AG04449 (cell line): ENCODE measurements around the gene TRAPPC10.

Source experiments
- CTCF ChIA-PET: fragments of 350-600 bp; formaldehyde crosslinking; extraction: SDS; loops from one replicate; lab custom pipeline; 2021; ENCODE audit warnings: antibody characterized with exemption; lab: Yijun Ruan, JAX
- POLR2A ChIA-PET: fragments of 400-600, 350-600 bp; formaldehyde crosslinking; extraction: SDS; loops from one replicate; lab custom pipeline; 2020; ENCODE audit warnings: antibody characterized with exemption, inconsistent platforms; lab: Yijun Ruan, JAX
- DNase-seq: peaks from one replicate; pipeline ENCODE4 v3.0.0-alpha.2; 2010; ENCODE audit warnings: low read depth, low spot score
- H3K4me3 ChIP-seq: 2 replicates; pipeline ENCODE4 v1.5.1; 2011; ENCODE audit warnings: low read depth, mild to moderate bottlenecking, control low read depth, low read length
- TF ChIP-seq, protein P1 (sequence below): IDR thresholded peaks from one replicate; pipeline ENCODE4 v1.5.1; 2011; ENCODE audit warnings: mild to moderate bottlenecking, moderate library complexity, low read length, control low read depth, inconsistent platforms; ENCODE audit not compliant: insufficient read depth; ENCODE audit errors: missing control alignments

Gene TRAPPC10

DNA sequence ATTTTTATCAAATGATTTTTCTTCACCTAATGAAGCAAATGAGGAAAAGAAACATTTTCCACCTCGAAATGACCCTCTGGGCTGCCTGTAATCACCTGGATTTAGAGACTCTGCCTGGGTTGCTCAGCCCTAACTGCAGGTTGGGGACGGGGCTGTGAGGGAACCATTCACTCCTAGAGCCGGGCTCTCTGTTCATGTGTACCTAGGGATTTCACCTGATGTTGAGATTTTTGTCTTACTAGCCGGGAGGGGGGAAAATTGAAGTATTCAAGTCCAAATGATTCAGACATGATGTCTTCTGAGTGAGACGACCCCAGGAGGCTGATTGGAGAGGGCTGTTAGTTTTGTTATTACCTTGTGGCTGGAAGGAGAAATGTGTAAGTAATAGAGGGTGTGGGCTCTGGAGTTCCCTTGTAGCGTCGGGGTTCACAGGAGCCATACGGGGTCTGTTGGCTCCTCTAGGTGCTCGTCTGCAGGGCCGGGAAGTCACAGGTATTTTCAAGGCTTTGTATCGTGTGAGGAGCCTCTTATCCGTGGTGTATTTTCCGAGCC is 52.8 kb downstream of the TRAPPC10 start:
- CTCF ChIA-PET = no interaction called here
- no peak for DNase-seq
- H3K4me3 ChIP-seq = no peak overlapping the region
- TF ChIP-seq, protein P1, sequence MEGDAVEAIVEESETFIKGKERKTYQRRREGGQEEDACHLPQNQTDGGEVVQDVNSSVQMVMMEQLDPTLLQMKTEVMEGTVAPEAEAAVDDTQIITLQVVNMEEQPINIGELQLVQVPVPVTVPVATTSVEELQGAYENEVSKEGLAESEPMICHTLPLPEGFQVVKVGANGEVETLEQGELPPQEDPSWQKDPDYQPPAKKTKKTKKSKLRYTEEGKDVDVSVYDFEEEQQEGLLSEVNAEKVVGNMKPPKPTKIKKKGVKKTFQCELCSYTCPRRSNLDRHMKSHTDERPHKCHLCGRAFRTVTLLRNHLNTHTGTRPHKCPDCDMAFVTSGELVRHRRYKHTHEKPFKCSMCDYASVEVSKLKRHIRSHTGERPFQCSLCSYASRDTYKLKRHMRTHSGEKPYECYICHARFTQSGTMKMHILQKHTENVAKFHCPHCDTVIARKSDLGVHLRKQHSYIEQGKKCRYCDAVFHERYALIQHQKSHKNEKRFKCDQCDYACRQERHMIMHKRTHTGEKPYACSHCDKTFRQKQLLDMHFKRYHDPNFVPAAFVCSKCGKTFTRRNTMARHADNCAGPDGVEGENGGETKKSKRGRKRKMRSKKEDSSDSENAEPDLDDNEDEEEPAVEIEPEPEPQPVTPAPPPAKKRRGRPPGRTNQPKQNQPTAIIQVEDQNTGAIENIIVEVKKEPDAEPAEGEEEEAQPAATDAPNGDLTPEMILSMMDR = no peak
- POLR2A ChIA-PET = no interaction called here

DNA sequence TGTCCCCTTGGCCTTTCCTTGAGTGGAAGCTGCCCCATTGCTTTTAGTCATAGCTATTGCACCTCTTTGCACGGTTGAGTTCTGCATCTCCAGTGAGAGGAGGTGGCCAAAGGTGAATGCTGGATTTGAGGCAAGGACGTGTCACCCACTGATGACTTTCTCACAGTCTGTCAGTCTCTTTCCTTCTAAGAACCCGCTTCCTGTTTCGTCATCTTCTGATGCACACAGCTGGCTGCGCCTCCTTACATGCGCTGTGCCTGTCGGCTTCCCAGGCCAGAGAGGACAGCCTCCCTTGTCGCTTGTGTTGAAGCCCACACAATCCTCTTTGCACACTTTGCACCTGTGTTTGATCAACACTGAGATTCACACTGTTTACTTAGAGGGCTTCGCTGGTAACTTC is 53.3 kb downstream of the TRAPPC10 start:
- TF ChIP-seq, protein P1 = no peak
- CTCF ChIA-PET = no interaction called here
- no peak for DNase-seq
- H3K4me3 ChIP-seq = no peak overlapping the region
- POLR2A ChIA-PET = no interaction called here

DNA sequence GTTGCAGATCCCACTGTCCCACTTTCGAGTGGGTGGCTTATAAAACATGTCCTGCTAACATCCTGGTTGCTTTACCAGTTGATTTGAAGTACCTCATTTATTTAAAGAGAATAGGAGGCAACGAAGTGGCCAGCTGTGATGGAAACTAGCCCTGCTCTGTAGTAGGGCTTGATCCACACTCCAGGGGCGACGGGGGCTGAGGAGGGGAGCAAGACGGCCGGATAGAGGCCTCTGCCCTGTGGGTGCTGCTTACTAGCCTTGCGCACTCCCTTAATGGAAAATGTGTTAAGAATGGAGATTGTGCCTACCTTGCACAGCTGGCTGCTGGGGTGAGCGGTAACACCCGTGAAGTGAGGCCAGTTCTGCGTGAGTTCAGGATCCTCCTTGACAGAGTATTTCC is 54.0 kb downstream of the TRAPPC10 start:
- no peak for DNase-seq

DNA sequence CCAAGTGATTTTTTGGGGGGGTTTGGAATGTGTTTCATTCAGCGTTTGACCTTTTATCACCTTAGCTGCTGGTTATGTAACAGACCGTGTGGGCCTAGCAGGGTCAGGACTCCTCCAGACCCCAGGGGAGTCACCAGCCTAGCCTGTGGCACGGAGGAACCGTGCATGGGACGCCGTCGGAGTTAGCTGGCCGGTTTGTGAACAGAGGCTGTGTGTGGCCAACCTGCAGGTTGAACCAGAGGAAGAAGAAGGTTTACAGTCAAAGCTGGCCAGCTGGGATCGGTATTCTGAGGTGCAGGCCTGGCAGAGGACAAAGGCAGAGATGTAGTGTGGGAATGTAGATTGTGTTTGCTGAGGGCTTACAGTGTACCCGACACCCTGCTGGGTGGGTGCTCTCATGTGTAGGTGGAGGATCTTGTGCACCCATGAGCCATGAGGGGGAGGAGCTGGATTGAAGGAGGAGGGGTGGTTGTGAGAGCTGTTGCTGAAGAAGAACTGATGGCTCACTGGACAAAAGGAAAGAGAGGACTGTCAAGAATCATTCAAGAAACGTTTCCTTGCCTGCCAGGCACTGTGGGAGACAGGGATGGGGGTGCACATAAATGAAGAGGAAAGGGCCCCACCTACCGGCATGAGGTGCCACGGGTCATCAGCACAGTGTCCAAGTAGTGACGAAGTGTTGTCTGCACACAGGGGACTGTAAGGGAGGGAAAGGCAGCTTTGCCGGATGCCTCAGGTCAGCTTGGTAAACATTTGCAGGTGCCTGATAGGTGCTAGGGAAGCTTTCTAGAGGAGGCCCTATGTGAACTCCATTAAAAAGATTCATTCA is 55.1 kb downstream of the TRAPPC10 start:
- ChIA-PET CTCF (interaction anchor here (1.2 kb wide), 1 partner anchor 29 kb away, joined by 3 read pairs; no protein-coding TSS in a partner anchor), POLR2A (no interaction called here)
- H3K4me3 ChIP-seq = no peak overlapping the region
- TF ChIP-seq, protein P1 = no peak
- DNase-seq = no peak

More for the DNA sequence above, 54.0 kb downstream of the TRAPPC10 start:
- H3K4me3 ChIP-seq = no peak overlapping the region
- POLR2A ChIA-PET = no interaction called here
- TF ChIP-seq, protein P1 = no peak
- CTCF ChIA-PET = no interaction called here

DNA sequence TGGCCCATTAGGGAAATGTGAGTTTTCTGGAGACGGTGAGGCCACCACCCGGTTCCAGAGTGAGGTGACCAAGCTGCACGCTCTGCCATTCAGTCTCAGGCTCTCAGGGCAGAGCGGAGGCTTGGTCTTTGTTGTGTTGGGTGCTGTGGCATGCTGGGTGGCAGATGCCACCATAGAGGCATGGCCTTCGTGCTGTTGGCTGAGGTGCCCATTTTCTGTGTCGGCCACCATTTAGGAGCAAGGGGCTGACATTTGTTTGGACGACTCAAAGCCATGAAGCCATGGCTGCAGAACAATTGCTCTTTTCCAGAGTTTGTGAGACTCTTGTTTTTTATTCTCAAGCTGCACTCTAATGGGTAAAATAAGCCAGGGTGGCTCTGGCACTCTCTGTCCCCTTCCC is 58.3 kb downstream of the TRAPPC10 start:
- no peak overlapping the region for H3K4me3 ChIP-seq
- POLR2A ChIA-PET = no interaction called here
- CTCF ChIA-PET = no interaction called here
- DNase-seq = no peak
- TF ChIP-seq, protein P1 = no peak

DNA sequence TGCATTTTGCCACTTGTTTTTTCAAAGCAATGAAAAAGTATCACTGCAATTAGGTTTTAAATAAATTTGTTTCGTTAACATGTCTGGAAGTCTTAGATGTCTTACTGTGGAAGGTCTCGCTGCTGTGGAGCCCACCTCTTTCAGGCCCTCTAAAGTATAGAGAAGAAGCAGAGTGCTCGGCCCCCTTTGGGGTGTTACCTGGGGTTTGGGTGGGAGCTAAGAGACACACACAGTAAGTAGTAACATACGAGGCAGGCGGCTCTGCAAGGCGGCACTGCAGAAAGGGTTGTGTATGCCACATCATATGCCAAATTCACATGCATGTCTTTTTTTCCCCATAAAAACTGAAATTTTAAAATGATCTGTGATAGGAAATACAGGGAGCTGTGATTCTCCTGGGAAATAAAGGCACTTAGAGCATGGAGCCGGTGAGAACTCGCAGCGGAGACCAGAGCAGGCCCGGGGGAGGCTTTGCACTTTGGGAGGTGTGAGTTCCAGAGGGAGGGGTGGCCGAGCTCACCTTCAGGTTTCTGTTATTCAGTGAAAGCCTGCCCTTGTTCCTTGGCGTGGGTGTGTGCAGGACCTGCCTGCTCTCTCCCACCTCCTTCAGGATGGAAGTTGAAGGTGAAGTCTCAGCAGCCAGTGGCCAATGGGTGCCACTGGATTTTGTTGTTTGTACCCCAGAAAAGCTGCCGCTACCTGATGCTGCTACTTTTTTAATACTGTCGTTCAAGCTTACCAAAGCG is 59.4 kb downstream of the TRAPPC10 start:
- POLR2A ChIA-PET = no interaction called here
- no peak for DNase-seq
- TF ChIP-seq, protein P1 = no peak
- CTCF ChIA-PET = no interaction called here
- no peak overlapping the region for H3K4me3 ChIP-seq
